Transverse colon (tissue), 3 donors: ENCODE data around the gene C1QL2.

ENCODE experiments used
- CTCF ChIP-seq, 5 experiments: fragments of 200-600 bp in 3 of 5; fragments of 450-650 bp in 2 of 5; sonication (generic) in 3 of 5; IDR thresholded peaks; 1 replicate in 2 of 5; 2 replicates in 3 of 5; pipeline ENCODE4 v1.5.1; 2016 to 2017; ENCODE audit warnings: antibody characterized with exemption in 5 of 5, inconsistent platforms in 3 of 5, mild to moderate bottlenecking in 2 of 5, moderate library complexity in 1 of 5
- EP300 ChIP-seq: sonication (generic); formaldehyde crosslinking; IDR thresholded peaks from one replicate; pipeline ENCODE4 v1.6.1; 2017; ENCODE audit warnings: antibody characterized with exemption, low read depth
- POLR2A ChIP-seq: fragments of 450-650 bp; IDR thresholded peaks from one replicate; pipeline ENCODE4 v1.6.1; 2016; ENCODE audit warnings: antibody characterized with exemption, mild to moderate bottlenecking, moderate library complexity

DNA sequence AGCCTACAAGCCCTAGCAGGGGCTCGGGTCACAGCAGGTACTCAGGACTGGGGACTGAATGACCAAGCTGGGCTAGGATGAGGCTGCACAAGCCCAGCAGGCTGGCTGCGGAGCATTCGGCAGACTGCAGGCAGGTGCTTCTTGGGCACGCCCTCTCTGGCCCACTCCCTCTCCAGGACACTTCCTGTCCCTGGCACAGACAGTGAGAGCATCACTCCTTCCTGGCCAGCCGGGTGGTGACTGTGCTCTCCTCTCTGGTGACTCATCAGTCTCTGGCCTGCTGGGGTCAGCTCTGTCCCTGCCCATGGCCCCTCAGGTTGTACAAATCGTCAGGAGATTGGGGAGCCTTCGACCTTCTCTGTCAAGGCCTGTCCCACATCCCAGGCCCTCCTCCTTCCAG lies 22.5 kb downstream of the C1QL2 start:
- TF ChIP-seq CTCF (IDR thresholded peaks at IDR 0.05) (no peak), POLR2A (no peak), EP300 (no peak)
